ENCODE measurements around the gene IL13RA1.
A peak's percentile ranks its signal among the peaks of the same experiment; 100 is the strongest.
"Not testable (repeated sequence)": the region's sequence is repeated elsewhere in the genome, so short reads cannot be mapped to it uniquely, and the experiment has no call there.

Gene IL13RA1

GRCh38 chrX:118795528-118796280 is 68.3 kb downstream of the IL13RA1 start:
- H3K4me2 ChIP-seq (ENCODE audit: low read length), result no peak overlapping the region
- H4K8ac ChIP-seq (ENCODE audit: low read depth, low read length), result no peak overlapping the region
- H3K79me1 ChIP-seq (ENCODE audit: low read length), result no peaks in the 10 kb centered on the region
- no peak overlapping the region for H4K5ac ChIP-seq (ENCODE audit: low read length)
- H2AK5ac ChIP-seq (ENCODE audit: low read length), result no peak overlapping the region
- H3K4ac ChIP-seq (ENCODE audit: low read depth, low read length), result no peak overlapping the region
- no peaks in the 10 kb centered on the region for H3K4me1 ChIP-seq (ENCODE audit: control insufficient read depth, low read depth, low read length)
- no peak overlapping the region for H3K23ac ChIP-seq (ENCODE audit: low read length)
- H3K79me2 ChIP-seq (ENCODE audit: control insufficient read depth, insufficient read depth, low read length), result no peaks in the 10 kb centered on the region
- H3K36me3 ChIP-seq (ENCODE audit: control insufficient read depth, insufficient read depth, low read length), result no peaks in the 10 kb centered on the region
- H3K9ac ChIP-seq (ENCODE audit: low read length), result no peak overlapping the region
- no peak overlapping the region for H3K4me3 ChIP-seq (ENCODE audit: low read length)
- no peak overlapping the region for H2BK120ac ChIP-seq (ENCODE audit: low read depth, low read length)
- WGBS (ENCODE audit: extremely low coverage, insufficient coverage, low lambda C conversion rate), result no CpG with 5 or more reads among the region's 5 CpGs
- H3K56ac ChIP-seq (ENCODE audit: low read length), result no peak overlapping the region
- no peaks in the 10 kb centered on the region for H3K27me3 ChIP-seq (ENCODE audit: insufficient read depth, low read length, poor library complexity)
- no peak overlapping the region for H3K18ac ChIP-seq (ENCODE audit: low read length)
- DNase-seq, result no peak
- H2BK15ac ChIP-seq (replicated peaks; ENCODE audit: low read depth), result no peak overlapping the region
- no peak overlapping the region for H2BK5ac ChIP-seq (ENCODE audit: low read length)
- H3K27ac ChIP-seq (ENCODE audit: low read depth, low read length), result no peak overlapping the region

DNA sequence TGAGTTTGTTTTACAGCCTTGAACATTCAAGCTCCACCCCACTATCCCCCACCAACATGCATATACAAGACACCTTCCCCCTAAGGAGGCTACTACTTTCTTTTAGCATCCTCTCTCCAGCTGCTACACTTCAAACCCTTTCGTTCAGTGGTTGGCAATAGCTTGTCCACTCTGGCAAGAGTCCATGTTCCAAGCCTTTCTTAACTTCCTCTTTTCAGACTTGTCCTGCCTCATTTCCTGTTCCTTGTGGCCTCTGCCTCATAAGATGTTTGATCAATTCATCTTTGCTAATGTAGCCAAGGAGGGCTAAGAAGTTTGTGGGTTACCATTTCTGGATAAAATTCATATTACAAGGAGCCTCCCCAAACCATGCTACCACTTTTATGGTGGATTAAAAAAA is 75.5 kb downstream of the IL13RA1 start:
- Histone ChIP-seq H3K23ac (ENCODE audit: low read length) (no peak overlapping the region), H2AK5ac (ENCODE audit: low read length) (no peak overlapping the region), H2BK5ac (ENCODE audit: low read length) (no peak overlapping the region), H2BK120ac (ENCODE audit: low read depth, low read length) (no peak overlapping the region), H4K5ac (ENCODE audit: low read length) (no peak overlapping the region), H3K18ac (ENCODE audit: low read length) (no peak overlapping the region), H2BK15ac (replicated peaks; ENCODE audit: low read depth) (no peak overlapping the region), H3K4me2 (ENCODE audit: low read length) (no peak overlapping the region), H3K4ac (ENCODE audit: low read depth, low read length) (no peak overlapping the region), H3K36me3 (ENCODE audit: control insufficient read depth, insufficient read depth, low read length) (no peaks in the 10 kb centered on the region), H3K9ac (ENCODE audit: low read length) (no peak overlapping the region), H3K79me1 (ENCODE audit: low read length) (no peaks in the 10 kb centered on the region), H4K8ac (ENCODE audit: low read depth, low read length) (no peak overlapping the region), H3K27ac (ENCODE audit: low read depth, low read length) (no peak overlapping the region), H3K4me1 (ENCODE audit: control insufficient read depth, low read depth, low read length) (no peaks in the 10 kb centered on the region), H3K4me3 (ENCODE audit: low read length) (no peak overlapping the region), H3K79me2 (ENCODE audit: control insufficient read depth, insufficient read depth, low read length) (no peaks in the 10 kb centered on the region), H3K56ac (ENCODE audit: low read length) (no peak overlapping the region), H3K27me3 (ENCODE audit: insufficient read depth, low read length, poor library complexity) (no peaks in the 10 kb centered on the region)
- DNase-seq, result no peak
- whole genome bisulfite sequencing (ENCODE audit: extremely low coverage, insufficient coverage, low lambda C conversion rate), result no CpG with 5 or more reads among the region's 1 CpG

DNA sequence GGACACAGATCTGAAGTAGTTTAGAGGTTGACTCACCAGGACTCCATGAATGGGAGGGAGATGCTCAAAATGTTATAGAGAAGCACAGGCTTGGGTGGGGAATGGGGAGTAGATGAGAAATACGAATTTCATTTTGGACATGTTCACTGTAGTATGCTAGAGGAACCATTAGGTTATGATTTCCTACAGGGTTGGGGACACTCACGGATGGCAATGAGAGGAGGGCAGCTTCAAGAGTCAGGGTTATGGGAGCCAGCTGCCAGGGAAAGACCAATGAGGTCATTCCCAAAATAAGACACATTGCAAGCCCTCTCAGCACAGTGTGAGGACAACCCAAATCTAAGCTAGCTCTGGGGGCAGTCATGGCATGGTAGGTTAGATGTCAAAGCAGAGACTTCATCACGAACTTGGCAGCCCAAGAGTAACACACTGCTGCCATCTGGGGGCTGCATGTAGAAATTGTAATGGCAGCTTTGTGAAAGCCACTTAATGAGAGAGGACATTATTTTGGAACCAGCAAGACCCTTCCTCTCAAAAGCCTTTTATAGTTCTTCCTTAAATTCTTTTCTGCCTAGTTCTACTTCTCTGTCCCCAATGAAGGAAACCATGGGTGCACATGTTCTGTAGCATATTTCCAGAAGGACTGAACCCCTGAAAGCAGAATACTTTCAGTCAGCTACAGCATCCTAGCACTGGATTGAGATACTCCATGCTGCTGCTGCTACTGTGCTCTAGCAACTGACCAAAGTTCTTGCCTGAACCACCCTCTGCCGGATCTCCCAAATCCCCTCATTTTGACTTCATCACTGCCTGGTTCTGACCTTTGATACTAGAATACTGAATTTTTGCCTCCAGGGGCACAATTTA is 80.0 kb downstream of the IL13RA1 start:
- no peak overlapping the region for H2BK15ac ChIP-seq (replicated peaks; ENCODE audit: low read depth)
- no peak overlapping the region for H3K56ac ChIP-seq (ENCODE audit: low read length)
- no peak overlapping the region for H4K8ac ChIP-seq (ENCODE audit: low read depth, low read length)
- no peak overlapping the region for H4K5ac ChIP-seq (ENCODE audit: low read length)
- no peak overlapping the region for H2AK5ac ChIP-seq (ENCODE audit: low read length)
- H3K4me2 ChIP-seq (ENCODE audit: low read length), result no peak overlapping the region
- H3K23ac ChIP-seq (ENCODE audit: low read length), result no peak overlapping the region
- no peaks in the 10 kb centered on the region for H3K4me1 ChIP-seq (ENCODE audit: control insufficient read depth, low read depth, low read length)
- no peaks in the 10 kb centered on the region for H3K27me3 ChIP-seq (ENCODE audit: insufficient read depth, low read length, poor library complexity)
- peak; percentile 67 for DNase-seq
- H3K27ac ChIP-seq (ENCODE audit: low read depth, low read length), result no peak overlapping the region
- WGBS (ENCODE audit: extremely low coverage, insufficient coverage, low lambda C conversion rate), result no CpG with 5 or more reads among the region's 4 CpGs
- no peaks in the 10 kb centered on the region for H3K79me1 ChIP-seq (ENCODE audit: low read length)
- no peak overlapping the region for H3K9ac ChIP-seq (ENCODE audit: low read length)
- no peaks in the 10 kb centered on the region for H3K36me3 ChIP-seq (ENCODE audit: control insufficient read depth, insufficient read depth, low read length)
- H3K79me2 ChIP-seq (ENCODE audit: control insufficient read depth, insufficient read depth, low read length), result no peaks in the 10 kb centered on the region
- H2BK5ac ChIP-seq (ENCODE audit: low read length), result no peak overlapping the region
- no peak overlapping the region for H3K4ac ChIP-seq (ENCODE audit: low read depth, low read length)
- H2BK120ac ChIP-seq (ENCODE audit: low read depth, low read length), result no peak overlapping the region
- no peak overlapping the region for H3K18ac ChIP-seq (ENCODE audit: low read length)
- H3K4me3 ChIP-seq (ENCODE audit: low read length), result no peak overlapping the region

GRCh38 chrX:118817257-118817656 is 89.9 kb downstream of the IL13RA1 start:
- H3K4me2 ChIP-seq (ENCODE audit: low read length); H3K18ac ChIP-seq (ENCODE audit: low read length); H3K4me3 ChIP-seq (ENCODE audit: low read length); H3K36me3 ChIP-seq (ENCODE audit: control insufficient read depth, insufficient read depth, low read length); H3K27ac ChIP-seq (ENCODE audit: low read depth, low read length); H2BK120ac ChIP-seq (ENCODE audit: low read depth, low read length); H3K9ac ChIP-seq (ENCODE audit: low read length); H3K79me2 ChIP-seq (ENCODE audit: control insufficient read depth, insufficient read depth, low read length); H3K56ac ChIP-seq (ENCODE audit: low read length); H4K8ac ChIP-seq (ENCODE audit: low read depth, low read length); H4K5ac ChIP-seq (ENCODE audit: low read length); H3K27me3 ChIP-seq (ENCODE audit: insufficient read depth, low read length, poor library complexity); H3K79me1 ChIP-seq (ENCODE audit: low read length); H2BK5ac ChIP-seq (ENCODE audit: low read length); H3K4ac ChIP-seq (ENCODE audit: low read depth, low read length); H2AK5ac ChIP-seq (ENCODE audit: low read length); H3K4me1 ChIP-seq (ENCODE audit: control insufficient read depth, low read depth, low read length); H2BK15ac ChIP-seq (replicated peaks; ENCODE audit: low read depth); H3K23ac ChIP-seq (ENCODE audit: low read length); DNase-seq: not testable (repeated sequence)
- no CpG with 5 or more reads among the region's 4 CpGs for WGBS (ENCODE audit: extremely low coverage, insufficient coverage, low lambda C conversion rate)

DNA sequence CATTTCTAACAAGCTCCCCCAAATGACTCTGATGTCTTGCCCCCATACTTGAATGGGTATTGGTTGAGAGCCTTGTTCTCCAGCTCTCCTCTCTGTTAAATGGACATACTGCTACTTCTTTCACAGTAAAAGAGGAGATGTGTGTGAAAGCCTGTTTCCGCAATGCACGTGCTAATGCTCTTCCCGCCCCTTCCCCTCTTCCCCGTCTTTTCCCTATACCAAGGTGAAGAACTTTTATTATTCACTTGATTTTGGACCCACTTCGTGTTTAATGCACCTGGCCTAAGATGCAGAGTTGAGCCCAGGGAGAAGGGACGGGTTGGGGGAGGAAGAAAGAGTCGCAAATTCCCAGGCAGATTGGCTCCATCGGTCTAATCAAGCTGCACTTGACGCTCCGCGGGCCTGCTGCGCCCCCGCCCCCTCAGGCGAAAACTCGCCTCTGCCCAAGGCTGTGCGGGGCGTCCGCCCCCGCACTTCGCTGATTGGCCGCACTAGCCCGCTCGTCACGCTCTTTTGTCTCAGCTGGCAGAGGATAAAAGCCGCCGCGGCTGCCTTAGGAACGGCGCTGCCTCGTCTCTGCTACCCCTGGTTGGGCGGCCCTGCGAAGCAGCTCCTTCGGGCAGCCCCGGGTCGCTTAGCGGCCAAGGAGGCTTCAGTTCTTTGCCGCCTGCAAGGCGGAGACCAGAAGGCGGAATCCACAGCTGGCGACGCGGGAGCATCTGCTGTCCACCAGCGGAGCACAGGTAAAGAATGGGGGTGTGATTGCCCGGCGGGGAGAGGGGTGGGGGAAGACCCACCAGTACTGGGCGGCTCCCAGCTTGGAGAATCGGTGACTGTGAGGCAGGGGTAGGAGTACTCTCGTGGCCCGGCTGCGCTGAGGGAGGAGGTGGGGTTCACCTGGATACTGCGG is 96.1 kb downstream of the IL13RA1 start, which contains the start of gene ZCCHC12:
Gene ZCCHC12, plus strand, starts transcription at position 562 of the 910 bp plus-strand sequence. CDS start 1,421 bp downstream, outside the sequence.
- Histone ChIP-seq H4K5ac (ENCODE audit: low read length) (no peak within 1 kb of the TSS), H3K4me3 (ENCODE audit: low read length) (no peak within 1 kb of the TSS), H3K56ac (ENCODE audit: low read length) (peak within 1 kb of the TSS; percentile 74), H3K23ac (ENCODE audit: low read length) (no peak within 1 kb of the TSS), H3K9ac (ENCODE audit: low read length) (no peak within 1 kb of the TSS), H2BK120ac (ENCODE audit: low read depth, low read length) (no peak within 1 kb of the TSS), H2BK5ac (ENCODE audit: low read length) (no peak within 1 kb of the TSS), H3K27me3 (ENCODE audit: insufficient read depth, low read length, poor library complexity) (peaks cover 18% of the 10 kb centered on the region), H3K79me2 (ENCODE audit: control insufficient read depth, insufficient read depth, low read length) (no peaks in the 10 kb centered on the region), H2BK15ac (replicated peaks; ENCODE audit: low read depth) (no peak within 1 kb of the TSS), H3K36me3 (ENCODE audit: control insufficient read depth, insufficient read depth, low read length) (no peaks in the 10 kb centered on the region), H3K4me2 (ENCODE audit: low read length) (peak within 1 kb of the TSS; percentile 6), H3K4me1 (ENCODE audit: control insufficient read depth, low read depth, low read length) (no peaks in the 10 kb centered on the region), H3K27ac (ENCODE audit: low read depth, low read length) (no peak within 1 kb of the TSS), H3K18ac (ENCODE audit: low read length) (no peak within 1 kb of the TSS), H2AK5ac (ENCODE audit: low read length) (no peak within 1 kb of the TSS), H3K79me1 (ENCODE audit: low read length) (no peaks in the 10 kb centered on the region), H4K8ac (ENCODE audit: low read depth, low read length) (no peak within 1 kb of the TSS), H3K4ac (ENCODE audit: low read depth, low read length) (no peak within 1 kb of the TSS)
- DNase-seq, result peak; percentile 92
- WGBS (ENCODE audit: extremely low coverage, insufficient coverage, low lambda C conversion rate), result no CpG with 5 or more reads among the region's 51 CpGs

All from mesendoderm (in vitro differentiated cells).